ENCODE results near the gene SPATA13. TPM values are rescaled to one million over a fixed set of nuclear protein-coding genes. Genes with fewer than 3 reads are reported as not detected.

The SPATA13 gene
- total RNA-seq, 3 donors from 2014 or later (not counting 1 experiment from before 2014, with no cell fraction given), result 108 to 141 (median 141) TPM

GRCh38 chr13:24173795-24174194 is 13.3 kb downstream of the SPATA13 start:
- intact Hi-C loops (cut with micrococcal nuclease), result no loop called here
- ATAC-seq (no peak), DNase-seq (no peak)
- Mint-ChIP-seq H3K4me3 (no peak overlapping the region), H3K9me3 (no peaks in the 10 kb centered on the region), H3K27ac (no peak overlapping the region), H3K27me3 (ENCODE audit: low read depth in 2 of 2) (peaks cover 0 to 7% of the 10 kb centered on the region in 2 donors), H3K4me1 (no peaks in the 10 kb centered on the region), H3K36me3 (no peaks in the 10 kb centered on the region)
- WGBS (ENCODE audit: insufficient coverage), result 88% methylated on average over 1 of the region's 2 CpGs
- no peaks in the 10 kb centered on the region for H3K4me1 ChIP-seq (ENCODE audit: control insufficient read depth, insufficient read depth, low read length)
- H3K9me3 ChIP-seq (ENCODE audit: control insufficient read depth, insufficient read depth, low read length), result no peaks in the 10 kb centered on the region
- H3K36me3 ChIP-seq (ENCODE audit: control insufficient read depth, insufficient read depth, low read length), result no peaks in the 10 kb centered on the region
- H3K27ac ChIP-seq (ENCODE audit: low read length), result no peak overlapping the region
- no peak overlapping the region for H3K4me3 ChIP-seq (ENCODE audit: low read length)
- TF ChIP-seq CTCF (IDR thresholded peaks at IDR 0.05), result no peak
- no peaks in the 10 kb centered on the region for H3K27me3 ChIP-seq (ENCODE audit: control insufficient read depth, insufficient read depth, low read length)

- intact Hi-C loops (cut with micrococcal nuclease), result no loop called here
- no peak overlapping the region for H3K27ac ChIP-seq (ENCODE audit: low read length)
- DNase-seq, result no peak
- TF ChIP-seq CTCF (IDR thresholded peaks at IDR 0.05), result no peak
- no peaks in the 10 kb centered on the region for H3K4me1 ChIP-seq (ENCODE audit: control insufficient read depth, insufficient read depth, low read length)
- Mint-ChIP-seq H3K36me3 (no peaks in the 10 kb centered on the region), H3K9me3 (no peaks in the 10 kb centered on the region), H3K4me1 (no peaks in the 10 kb centered on the region), H3K27me3 (ENCODE audit: low read depth in 2 of 2) (peaks cover 0 to 7% of the 10 kb centered on the region in 2 donors), H3K4me3 (no peak overlapping the region), H3K27ac (no peak overlapping the region)
- H3K27me3 ChIP-seq (ENCODE audit: control insufficient read depth, insufficient read depth, low read length), result no peaks in the 10 kb centered on the region
- no peak for ATAC-seq
- H3K36me3 ChIP-seq (ENCODE audit: control insufficient read depth, insufficient read depth, low read length), result no peaks in the 10 kb centered on the region
- no peak overlapping the region for H3K4me3 ChIP-seq (ENCODE audit: low read length)
- 90% methylated on average over 3 of the region's 4 CpGs for WGBS (ENCODE audit: insufficient coverage)
- no peaks in the 10 kb centered on the region for H3K9me3 ChIP-seq (ENCODE audit: control insufficient read depth, insufficient read depth, low read length)
These were observed 15.3 kb downstream of the SPATA13 start for GRCh38 chr13:24175847-24176246.

- Histone ChIP-seq H3K9me3 (ENCODE audit: control insufficient read depth, insufficient read depth, low read length) (no peaks in the 10 kb centered on the region), H3K4me1 (ENCODE audit: control insufficient read depth, insufficient read depth, low read length) (no peaks in the 10 kb centered on the region), H3K27ac (ENCODE audit: low read length) (no peak overlapping the region), H3K36me3 (ENCODE audit: control insufficient read depth, insufficient read depth, low read length) (no peaks in the 10 kb centered on the region), H3K27me3 (ENCODE audit: control insufficient read depth, insufficient read depth, low read length) (no peaks in the 10 kb centered on the region), H3K4me3 (ENCODE audit: low read length) (no peak overlapping the region)
- no peak for ATAC-seq
- no peak overlapping the region for H3K27ac Mint-ChIP-seq
- no peaks in the 10 kb centered on the region for H3K36me3 Mint-ChIP-seq
- DNase-seq, result no peak
- peaks cover 0 to 7% of the 10 kb centered on the region in 2 donors for H3K27me3 Mint-ChIP-seq (ENCODE audit: low read depth in 2 of 2)
- H3K4me3 Mint-ChIP-seq, result no peak overlapping the region
- no peaks in the 10 kb centered on the region for H3K4me1 Mint-ChIP-seq
- no peaks in the 10 kb centered on the region for H3K9me3 Mint-ChIP-seq
- intact Hi-C loops (cut with micrococcal nuclease), result no loop called here
- no peak for TF ChIP-seq CTCF (IDR thresholded peaks at IDR 0.05)
- 87% methylated on average over 7 of the region's 8 CpGs for WGBS (ENCODE audit: insufficient coverage)
These were observed 16.0 kb downstream of the SPATA13 start for GRCh38 chr13:24176351-24177101.

Measured in natural killer cell (primary cell).